IMR-90 (cell line): ENCODE results near the gene CASTOR2. TPM values are rescaled to one million over a fixed set of nuclear protein-coding genes. Genes with fewer than 3 reads are reported as not detected.
"Not testable (repeated sequence)": the region's sequence is repeated elsewhere in the genome, so short reads cannot be mapped to it uniquely, and the experiment has no call there.

Experiments used
- ATAC-seq: fragments of 200-7000 bp; cut with Tn5 transposase; 2 replicates; pipeline ENCODE4 v1.9.1; 2020; ENCODE audit warnings: low read depth, mild to moderate bottlenecking, moderate library complexity
- BruUV-seq: library from RNA; stranded (reverse); fragments of 400-500 nt; replicated peaks from 2 replicates; lab custom pipeline; 2021; lab: Mats Ljungman, UMichigan
- CTCF ChIA-PET: fragments of 300-600 bp; formaldehyde crosslinking; extraction: SDS; loops from one replicate; lab custom pipeline; 2021; ENCODE audit warnings: antibody characterized with exemption; lab: Yijun Ruan, JAX
- POLR2A ChIA-PET: fragments of 300-600 bp; sonication (Branson Sonifier 250); formaldehyde crosslinking; loops from one replicate; lab custom pipeline; 2022; ENCODE audit warnings: antibody characterized with exemption; ENCODE audit not compliant: unreplicated experiment; lab: Charles Lee
- DNase-seq: peaks from one replicate; pipeline ENCODE4 v3.0.0; 2013
- H2AFZ ChIP-seq: replicated peaks from 2 replicates; pipeline ENCODE3; 2013; ENCODE audit warnings: low read length, mild to moderate bottlenecking; ENCODE audit not compliant: poor library complexity
- H2AK5ac ChIP-seq: 2 replicates; pipeline ENCODE4 v1.6.1; 2013; ENCODE audit warnings: low read depth, low read length, inconsistent platforms
- H2AK9ac ChIP-seq: replicated peaks from 2 replicates; pipeline ENCODE3; 2013; ENCODE audit warnings: mild to moderate bottlenecking, low read depth, low read length, moderate library complexity; ENCODE audit not compliant: poor library complexity
- H2BK120ac ChIP-seq: 2 replicates; pipeline ENCODE4 v1.6.1; 2013; ENCODE audit warnings: low read depth, low read length, inconsistent platforms
- H2BK15ac ChIP-seq: 3 replicates; pipeline ENCODE4 v1.6.1; 2013; ENCODE audit warnings: low read depth, low read length, inconsistent platforms
- H2BK20ac ChIP-seq: 2 replicates; pipeline ENCODE4 v1.6.1; 2013; ENCODE audit warnings: low read depth, mild to moderate bottlenecking, inconsistent platforms, low read length, moderate library complexity
- H2BK5ac ChIP-seq: 2 replicates; pipeline ENCODE4 v1.6.1; 2013; ENCODE audit warnings: mild to moderate bottlenecking, low read depth, low read length, inconsistent platforms; ENCODE audit not compliant: poor library complexity, severe bottlenecking
- H3K14ac ChIP-seq: replicated peaks from 2 replicates; pipeline ENCODE4 v1.6.1; 2013; ENCODE audit warnings: low read depth, low read length, inconsistent platforms
- H3K18ac ChIP-seq: 2 replicates; pipeline ENCODE4 v1.6.1; 2013; ENCODE audit warnings: low read depth, low read length, control low read depth
- H3K23ac ChIP-seq: 2 replicates; pipeline ENCODE4 v1.6.1; 2013; ENCODE audit warnings: low read depth, low read length, inconsistent platforms
- H3K27ac ChIP-seq: 2 replicates; pipeline ENCODE4 v1.5.1; 2013; ENCODE audit warnings: mild to moderate bottlenecking, control low read depth, low read length; ENCODE audit not compliant: insufficient read depth
- H3K27me3 ChIP-seq: 2 replicates; pipeline ENCODE4 v1.6.1; 2013; ENCODE audit warnings: low read length; ENCODE audit not compliant: control insufficient read depth, insufficient read depth
- H3K36me3 ChIP-seq: 2 replicates; pipeline ENCODE4 v1.6.1; 2013; ENCODE audit warnings: low read length, mixed read lengths; ENCODE audit not compliant: control insufficient read depth, insufficient read depth
- H3K4ac ChIP-seq: 2 replicates; pipeline ENCODE4 v1.6.1; 2013; ENCODE audit warnings: low read depth, low read length, inconsistent platforms
- H3K4me1 ChIP-seq: 2 replicates; pipeline ENCODE4 v1.6.1; 2013; ENCODE audit warnings: low read length, mixed read lengths; ENCODE audit not compliant: control insufficient read depth, insufficient read depth
- H3K4me2 ChIP-seq: 2 replicates; pipeline ENCODE4 v1.6.1; 2013; ENCODE audit warnings: low read depth, mild to moderate bottlenecking, control low read depth, low read length, moderate library complexity
- H3K4me3 ChIP-seq: 2 replicates; pipeline ENCODE4 v1.5.1; 2013; ENCODE audit warnings: low read depth, mild to moderate bottlenecking, control low read depth, low read length, moderate library complexity; ENCODE audit not compliant: insufficient read depth
- H3K56ac ChIP-seq: 2 replicates; pipeline ENCODE4 v1.6.1; 2013; ENCODE audit warnings: low read length, inconsistent platforms; ENCODE audit not compliant: insufficient read depth; ENCODE audit errors: extremely low read depth
- H3K79me1 ChIP-seq, 2 experiments: 2 replicates each; pipeline ENCODE4 v1.6.1; 2013; ENCODE audit warnings: low read length in 2 of 2, inconsistent platforms in 1 of 2, low read depth in 1 of 2
- H3K9ac ChIP-seq: 2 replicates; pipeline ENCODE4 v1.6.1; 2013; ENCODE audit warnings: low read depth, low read length, control low read depth
- H3K9me1 ChIP-seq: 2 replicates; pipeline ENCODE4 v1.6.1; 2013; ENCODE audit warnings: low read length, inconsistent platforms; ENCODE audit not compliant: insufficient read depth
- H3K9me3 ChIP-seq: 2 replicates; pipeline ENCODE4 v1.6.1; 2013; ENCODE audit warnings: low read length; ENCODE audit not compliant: control insufficient read depth, insufficient read depth
- H4K20me1 ChIP-seq: 2 replicates; pipeline ENCODE4 v1.6.1; 2013; ENCODE audit warnings: low read length, inconsistent platforms; ENCODE audit not compliant: insufficient read depth
- H4K5ac ChIP-seq: 2 replicates; pipeline ENCODE4 v1.6.1; 2013; ENCODE audit warnings: mild to moderate bottlenecking, low read depth, low read length, control low read depth
- H4K8ac ChIP-seq, 2 experiments: 2 replicates each; pipeline ENCODE4 v1.6.1; 2013; ENCODE audit warnings: low read depth in 2 of 2, low read length in 2 of 2, control low read depth in 1 of 2, inconsistent platforms in 1 of 2
- H4K91ac ChIP-seq: 2 replicates; pipeline ENCODE4 v1.6.1; 2013; ENCODE audit warnings: low read depth, low read length, inconsistent platforms; ENCODE audit not compliant: insufficient read depth
- WGBS, 2 experiments: methylation state at CpG; one replicate each; pipeline versions ENCODE4 v1.1.5 to v1.1.7; 2013; ENCODE audit warnings: missing lambda C conversion rate in 2 of 2; ENCODE audit not compliant: insufficient read length in 1 of 2; ENCODE audit errors: extremely low coverage in 2 of 2; 5-methylcytosine and 5-hydroxymethylcytosine counted together
- dilution Hi-C: fragments of 300-500 bp; cut with HindIII; formaldehyde crosslinking; loops from one replicate; pipeline ENCODE4 v1.14.3; 2018; ENCODE audit warnings: low sequenced_read_pairs; ENCODE audit not compliant: unreplicated experiment
- in situ Hi-C: fragments of 300-500 bp; cut with MboI; formaldehyde crosslinking; loops from 3 replicates; pipeline ENCODE4 v1.14.3; 2019; ENCODE audit warnings: low sequenced_read_pairs, inconsistent platforms, mixed read lengths
- intact Hi-C: fragments of 100-400 bp; cut with micrococcal nuclease; formaldehyde crosslinking; loops from 2 replicates; pipeline ENCODE4 v1.10.0; 2022
- polyA plus RNA-seq, 3 experiments: library from polyadenylated mRNA; depleted of rRNA; stranded (reverse); fragments of >200 nt; gene quantifications; 2 replicates each; pipeline ENCODE4 v1.2.3, GENCODE V29; 2012; ENCODE audit warnings: low replicate concordance in 1 of 3
- total RNA-seq: library from RNA; depleted of rRNA; stranded (reverse); fragments of >200 nt; gene quantifications from 2 replicates; pipeline ENCODE4 v1.2.3, GENCODE V29; 2012

The CASTOR2 gene
- total and polyA plus RNA-seq, 2 of the 4 experiments (the other 2 are of a cell fraction), result 5.2 to 8.0 TPM

GRCh38 chr7:74941302-74942069, 23.0 kb upstream of the CASTOR2 start:
- H2BK120ac ChIP-seq, H2AK5ac ChIP-seq, in situ Hi-C loops, intact Hi-C loops, H3K18ac ChIP-seq, dilution Hi-C loops, H3K9ac ChIP-seq, H3K14ac ChIP-seq, H2BK20ac ChIP-seq, H3K9me1 ChIP-seq, H2BK5ac ChIP-seq, H3K4me2 ChIP-seq, H4K5ac ChIP-seq, H4K8ac ChIP-seq, H3K56ac ChIP-seq, H3K9me3 ChIP-seq, H2AFZ ChIP-seq, H2BK15ac ChIP-seq, H3K79me1 ChIP-seq, H4K91ac ChIP-seq, H3K36me3 ChIP-seq, H3K27me3 ChIP-seq, DNase-seq, H3K4ac ChIP-seq, BruUV-seq, CTCF ChIA-PET, POLR2A ChIA-PET, H3K4me1 ChIP-seq, H3K4me3 ChIP-seq, H3K23ac ChIP-seq, H2AK9ac ChIP-seq, H3K27ac ChIP-seq, H4K20me1 ChIP-seq: not testable (repeated sequence)
- peak; percentile 59 for ATAC-seq
- WGBS, 2 experiments, result no CpG with 5 or more reads among the region's 9 CpGs

GRCh38 chr7:74943923-74944322, 20.6 kb upstream of the CASTOR2 start:
- H3K4me3 ChIP-seq, H3K9me1 ChIP-seq, H2BK5ac ChIP-seq, H3K18ac ChIP-seq, H4K91ac ChIP-seq, in situ Hi-C loops, POLR2A ChIA-PET, H3K9me3 ChIP-seq, H3K27me3 ChIP-seq, H2BK15ac ChIP-seq, ATAC-seq, H4K5ac ChIP-seq, H2BK120ac ChIP-seq, H2BK20ac ChIP-seq, H2AFZ ChIP-seq, H3K56ac ChIP-seq, BruUV-seq, H3K4me2 ChIP-seq, CTCF ChIA-PET, H4K20me1 ChIP-seq, H3K4ac ChIP-seq, dilution Hi-C loops, H3K9ac ChIP-seq, H3K4me1 ChIP-seq, H3K36me3 ChIP-seq, H2AK5ac ChIP-seq, H3K23ac ChIP-seq, H4K8ac ChIP-seq, intact Hi-C loops, H3K27ac ChIP-seq, H3K79me1 ChIP-seq, DNase-seq, H2AK9ac ChIP-seq, H3K14ac ChIP-seq: not testable (repeated sequence)
- WGBS, 2 experiments, result 62% methylated on average over 2 of the region's 4 CpGs; no CpG with 5 or more reads in 1 of the 2 experiments
